Measurements from ENCODE around the gene CHPF. TPM values are rescaled to one million over a fixed set of nuclear protein-coding genes. Genes with fewer than 3 reads are reported as not detected.

Gene CHPF
- total RNA-seq, 1 experiment from 2014 or later: 126 TPM

DNA sequence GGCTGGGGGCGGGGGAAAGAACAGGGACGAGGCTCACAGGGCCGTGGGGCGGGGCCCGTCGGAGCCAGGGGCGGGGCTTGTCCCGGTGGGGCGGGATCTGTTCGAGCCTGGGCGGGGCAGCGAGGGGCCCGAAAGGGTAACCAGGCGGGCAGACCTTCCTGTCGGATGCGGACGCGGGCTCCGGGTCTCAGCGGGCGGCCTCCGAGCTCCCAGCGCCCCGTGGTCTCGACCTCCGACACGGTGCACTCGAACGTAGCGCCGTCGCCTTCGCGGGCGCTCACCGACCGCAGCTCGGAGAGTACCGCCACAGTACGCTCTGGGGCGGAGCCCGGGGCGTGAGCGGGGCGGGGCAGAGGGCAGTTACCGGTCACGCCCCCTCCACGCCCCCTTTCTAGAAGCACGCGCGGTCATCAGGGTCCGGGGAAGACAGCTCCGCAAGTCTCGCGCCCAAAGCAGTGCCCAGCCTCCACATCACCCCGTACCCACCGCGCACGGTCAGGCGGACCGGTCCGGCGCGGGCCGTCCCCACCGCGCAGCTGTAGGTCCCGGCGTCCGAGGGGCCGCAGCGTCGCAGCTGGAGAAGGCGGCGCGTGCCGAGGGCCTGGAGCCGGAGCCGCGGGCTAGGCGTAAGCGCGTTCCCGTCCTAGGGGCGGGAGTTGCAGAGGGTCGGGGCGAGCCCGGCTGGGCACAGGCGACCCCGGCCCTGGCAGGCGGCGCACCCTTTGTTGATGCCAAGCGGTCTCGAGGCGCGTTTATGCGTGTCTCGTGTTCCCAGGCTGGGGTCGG is 9.0 kb upstream of the CHPF start:
- DNase-seq (ENCODE audit: low read depth): peak; percentile 77

DNA sequence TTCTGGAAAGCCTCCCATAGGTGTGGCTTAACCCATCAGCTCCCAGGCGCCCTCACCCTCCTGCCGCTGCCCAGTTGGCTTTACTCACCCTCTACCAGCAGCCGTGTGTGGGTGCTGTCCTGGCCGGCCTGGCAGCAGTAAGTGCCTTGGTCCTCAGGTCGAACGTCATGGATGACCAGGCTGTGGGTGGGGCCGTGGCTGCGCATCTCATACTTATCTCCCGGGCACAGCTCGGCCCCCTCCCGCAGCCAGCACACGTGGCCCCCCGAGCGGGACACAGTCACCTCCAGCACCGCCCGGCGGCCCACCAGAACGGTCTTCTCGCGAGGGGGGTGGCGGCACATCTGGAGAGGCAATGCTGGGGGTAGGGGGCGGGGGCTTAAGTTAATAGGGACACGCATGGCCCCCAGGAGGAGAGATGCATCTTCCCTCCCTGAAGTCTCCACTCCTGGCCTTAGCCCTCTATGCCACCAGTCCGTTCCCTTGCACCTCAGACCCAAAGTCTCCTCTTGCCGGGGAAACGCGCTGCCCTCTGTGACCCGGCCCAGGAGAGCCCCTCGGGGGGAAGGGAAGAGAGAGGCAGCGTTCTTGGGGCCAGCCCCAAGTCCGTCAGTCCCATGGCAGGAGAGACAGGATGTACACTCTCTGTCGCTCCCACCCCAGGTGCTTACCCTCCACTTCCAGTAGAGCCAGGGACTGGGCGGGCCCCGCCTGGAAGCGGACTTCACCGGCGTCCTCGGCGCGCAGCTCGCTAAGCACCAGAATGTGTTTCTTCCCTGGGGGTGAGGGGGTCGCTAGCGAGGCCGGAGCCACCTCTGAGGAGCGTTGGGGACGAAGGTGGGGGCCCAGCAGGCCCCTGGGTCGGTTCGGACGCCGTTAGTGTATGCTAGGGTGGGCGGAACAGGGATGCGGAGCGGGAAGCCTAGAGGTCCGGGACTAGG is 8.1 kb upstream of the CHPF start:
- peak; percentile 51 for DNase-seq (ENCODE audit: low read depth)

DNA sequence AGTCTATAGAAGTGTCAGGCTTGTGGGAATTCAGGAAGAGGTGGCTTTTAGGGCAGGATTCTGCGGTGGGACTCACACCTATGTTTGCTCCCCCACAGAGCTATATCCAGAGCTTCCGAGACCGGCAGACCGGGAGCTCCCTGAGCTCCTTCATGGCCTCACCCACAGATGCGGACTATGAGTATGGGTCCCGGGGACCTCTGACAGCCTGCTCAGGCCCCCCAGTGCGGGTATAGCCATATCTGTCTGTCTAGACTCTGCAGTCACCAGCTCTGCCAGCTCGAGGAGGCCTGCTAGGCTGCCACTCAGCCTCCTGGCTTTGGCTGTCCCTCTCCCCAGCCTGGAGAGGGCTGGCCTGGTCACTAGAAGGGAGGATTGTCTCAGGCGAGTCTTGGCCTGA is 6.0 kb upstream of the CHPF start:
- no peak for DNase-seq (ENCODE audit: low read depth)

DNA sequence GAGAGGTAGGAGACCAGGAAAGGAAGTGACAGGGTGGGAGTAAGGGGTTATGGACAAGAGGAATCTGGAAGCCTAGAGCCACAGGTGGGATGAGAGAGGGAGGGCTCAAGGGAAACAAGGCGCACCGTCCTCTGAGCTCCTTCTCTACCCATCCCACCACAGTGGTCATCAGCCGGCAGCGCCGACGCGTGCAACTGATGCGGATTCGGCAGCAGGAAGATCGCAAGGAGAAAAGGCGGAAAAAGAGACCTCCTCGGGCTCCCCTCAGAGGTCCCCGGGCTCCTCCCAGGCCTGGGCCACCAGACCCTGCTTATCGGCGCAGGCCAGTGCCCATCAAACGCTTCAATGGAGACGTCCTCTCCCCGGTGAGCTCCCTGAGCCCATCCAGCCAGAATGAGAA is 5.4 kb upstream of the CHPF start:
- DNase-seq (ENCODE audit: low read depth): no peak

DNA sequence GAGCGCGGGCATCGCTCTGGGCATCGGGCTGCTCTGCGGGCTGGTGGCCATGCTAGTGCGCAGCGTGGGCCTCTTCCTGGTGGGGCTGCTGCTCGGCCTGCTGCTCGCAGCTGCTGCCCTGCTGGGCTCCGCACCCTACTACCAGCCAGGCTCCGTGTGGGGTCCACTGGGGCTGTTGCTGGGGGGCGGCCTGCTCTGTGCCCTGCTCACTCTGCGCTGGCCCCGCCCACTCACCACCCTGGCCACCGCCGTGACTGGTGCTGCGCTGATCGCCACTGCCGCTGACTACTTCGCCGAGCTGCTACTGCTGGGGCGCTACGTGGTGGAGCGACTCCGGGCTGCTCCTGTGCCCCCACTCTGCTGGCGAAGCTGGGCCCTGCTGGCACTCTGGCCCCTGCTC is 4.0 kb upstream of the CHPF start:
- no peak for DNase-seq (ENCODE audit: low read depth)

DNA sequence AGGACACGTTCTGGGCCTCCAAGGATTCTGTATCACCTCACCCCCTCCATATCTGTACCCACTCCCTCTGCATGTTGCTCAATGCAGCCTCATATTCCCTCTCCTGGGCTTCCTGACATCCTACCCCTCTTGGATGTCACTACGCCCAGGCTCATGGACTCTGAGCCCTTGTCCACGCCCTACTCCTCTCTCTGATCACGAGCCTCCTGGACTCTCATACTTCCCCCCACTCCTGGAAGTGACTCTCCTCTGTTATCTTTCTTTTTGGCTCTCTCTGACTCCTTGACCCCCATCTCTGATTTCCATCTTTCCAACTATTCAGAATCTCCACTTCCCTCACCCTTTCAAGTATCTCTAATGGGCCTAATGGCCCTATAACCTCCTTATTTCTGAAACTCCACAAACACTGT is 2.3 kb upstream of the CHPF start:
- DNase-seq (ENCODE audit: low read depth): no peak

DNA sequence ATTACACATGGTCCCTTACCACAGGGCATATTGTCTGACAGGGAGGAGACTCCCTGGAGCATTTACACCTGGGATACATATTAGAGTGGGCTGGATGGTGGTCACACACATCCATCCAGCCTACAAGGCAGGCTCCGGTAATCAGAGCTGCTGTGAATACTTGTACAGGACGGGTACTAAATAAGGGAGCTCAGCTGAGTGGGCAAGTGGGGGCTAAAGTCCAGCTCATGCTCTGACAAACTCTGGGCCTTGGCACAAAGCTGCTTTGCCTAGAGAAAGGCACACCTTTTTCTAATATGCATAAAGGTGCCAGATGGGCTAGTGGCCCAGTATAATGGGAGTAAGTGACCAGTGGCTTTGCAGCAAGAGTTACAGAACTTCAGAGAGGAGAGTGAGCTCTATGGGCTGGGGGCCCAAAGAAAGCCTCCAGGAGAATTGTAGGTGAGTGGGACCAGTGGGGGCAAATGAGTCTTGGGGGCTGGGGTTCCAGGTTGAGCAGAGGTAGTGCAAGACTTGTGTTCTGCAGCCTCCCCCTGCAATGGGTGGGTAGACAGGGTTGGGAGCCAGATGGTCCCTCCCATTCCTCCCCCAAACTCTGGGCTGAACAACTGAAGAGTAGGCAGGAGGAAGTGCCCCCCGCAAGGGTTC is 1.8 kb upstream of the CHPF start:
- DNase-seq (ENCODE audit: low read depth): no peak

DNA sequence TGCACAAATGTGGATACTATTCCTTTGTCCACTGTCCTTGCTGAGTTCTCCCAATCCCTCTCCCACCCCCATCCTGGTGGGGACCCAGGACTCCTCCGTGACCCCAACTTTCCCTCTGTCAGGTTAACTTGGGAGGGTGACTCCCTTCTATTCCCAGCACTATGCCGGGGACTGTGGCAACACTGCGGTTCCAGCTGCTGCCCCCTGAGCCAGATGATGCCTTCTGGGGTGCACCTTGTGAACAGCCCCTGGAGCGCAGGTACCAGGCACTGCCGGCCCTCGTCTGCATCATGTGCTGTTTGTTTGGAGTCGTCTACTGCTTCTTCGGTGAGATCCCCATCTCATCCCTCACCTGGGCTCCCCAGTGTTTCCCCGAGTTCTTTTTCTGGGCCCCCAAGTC is 958 bp upstream of the CHPF start:
- no peak for DNase-seq (ENCODE audit: low read depth)

DNA sequence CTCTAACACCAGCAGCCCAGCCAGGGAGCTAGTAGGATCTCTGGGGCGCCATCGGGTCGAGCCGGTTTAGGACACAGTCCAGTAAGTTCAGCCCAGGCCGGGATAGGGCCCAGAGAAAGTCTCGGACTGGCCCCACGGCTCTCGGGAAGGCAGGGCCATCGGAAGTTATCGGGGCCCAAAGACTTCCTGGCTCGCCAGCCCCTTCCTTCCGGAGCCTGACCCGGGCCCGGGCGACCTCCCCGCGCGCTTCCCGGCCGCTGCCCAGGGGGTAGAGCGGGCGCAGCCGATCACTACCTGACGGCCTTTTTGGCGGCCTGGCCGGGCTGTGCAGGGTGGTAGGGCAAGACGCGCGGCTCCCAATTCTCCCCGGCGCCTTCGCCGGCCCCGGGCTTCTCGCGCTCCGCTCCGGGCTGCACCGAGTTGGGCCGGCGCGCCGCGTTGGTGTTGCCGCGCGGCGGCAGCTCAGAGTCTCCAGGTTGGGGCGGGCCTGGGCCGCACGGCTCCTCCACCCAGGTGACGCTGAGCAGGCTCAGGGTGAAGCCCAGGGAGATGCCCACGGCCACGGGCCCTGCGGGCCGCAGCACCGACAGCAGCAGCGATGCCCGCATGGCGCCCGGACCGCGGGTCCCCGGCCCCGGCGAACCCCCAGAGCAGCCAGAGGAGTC is 546 bp downstream of the CHPF start:
- DNase-seq (ENCODE audit: low read depth): peak; percentile 43

DNA sequence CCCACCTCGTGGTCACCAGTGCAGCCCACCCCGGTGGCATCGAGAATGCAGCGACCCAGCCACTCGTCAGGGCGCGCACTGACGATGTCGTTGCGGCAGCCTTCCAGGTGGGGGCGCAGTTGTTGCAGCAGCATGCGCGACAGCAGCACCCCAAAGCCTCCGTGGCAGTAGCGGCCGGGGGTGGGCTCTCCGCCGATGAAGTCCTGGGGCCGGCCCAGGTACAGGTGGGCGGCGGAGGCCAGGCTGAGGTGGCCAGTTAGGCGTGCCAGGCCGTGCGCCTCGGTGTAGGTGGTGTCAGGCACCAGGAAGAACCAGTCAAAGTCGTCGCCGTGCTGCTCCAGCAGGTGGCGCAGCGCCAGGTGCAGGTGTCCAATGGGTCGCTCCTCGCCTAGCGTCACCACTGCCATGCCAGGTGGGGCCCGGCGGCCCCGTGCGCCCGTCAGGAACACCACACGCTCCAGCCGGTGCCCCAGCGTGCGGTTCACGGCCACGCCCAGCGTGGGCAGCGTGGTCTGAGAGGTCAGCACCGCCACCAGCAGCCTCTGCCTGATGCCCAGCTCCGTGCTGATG is 1.9 kb downstream of the CHPF start:
- peak; percentile 61 for DNase-seq (ENCODE audit: low read depth)

DNA sequence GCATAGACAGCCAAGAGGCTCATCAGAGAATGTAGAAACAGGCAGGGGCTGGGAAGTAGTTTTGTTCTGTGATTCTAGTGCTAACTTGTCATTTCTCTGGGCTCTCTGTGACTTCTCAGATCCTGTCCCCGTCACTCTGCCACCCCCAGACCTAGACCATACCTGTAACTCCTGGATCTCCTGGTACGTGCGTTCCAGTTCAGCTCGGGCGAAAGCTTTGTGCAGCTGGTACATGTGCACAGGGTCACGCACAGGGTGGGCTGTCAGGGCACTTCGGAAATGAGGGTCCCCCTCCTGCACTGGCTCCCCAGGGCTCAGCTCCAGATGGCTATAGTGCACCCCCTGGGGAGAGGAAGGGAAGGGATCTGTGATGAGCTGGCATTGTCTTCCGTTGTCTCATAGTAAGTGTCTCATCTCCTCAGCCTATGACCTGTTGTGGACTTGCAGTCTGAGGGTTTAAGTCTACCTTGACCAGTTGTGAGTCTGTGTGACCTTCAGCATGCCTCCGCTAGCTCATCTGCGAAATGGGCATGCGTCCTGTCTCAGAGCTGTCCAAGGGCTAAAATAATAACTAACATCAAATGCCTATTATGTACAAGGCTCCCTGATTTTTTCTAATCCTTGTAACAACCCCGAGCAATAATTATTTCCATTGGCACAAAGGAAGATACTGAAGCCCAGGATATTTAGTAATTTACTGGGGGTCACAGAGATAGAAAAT is 2.7 kb downstream of the CHPF start:
- DNase-seq (ENCODE audit: low read depth): no peak

DNA sequence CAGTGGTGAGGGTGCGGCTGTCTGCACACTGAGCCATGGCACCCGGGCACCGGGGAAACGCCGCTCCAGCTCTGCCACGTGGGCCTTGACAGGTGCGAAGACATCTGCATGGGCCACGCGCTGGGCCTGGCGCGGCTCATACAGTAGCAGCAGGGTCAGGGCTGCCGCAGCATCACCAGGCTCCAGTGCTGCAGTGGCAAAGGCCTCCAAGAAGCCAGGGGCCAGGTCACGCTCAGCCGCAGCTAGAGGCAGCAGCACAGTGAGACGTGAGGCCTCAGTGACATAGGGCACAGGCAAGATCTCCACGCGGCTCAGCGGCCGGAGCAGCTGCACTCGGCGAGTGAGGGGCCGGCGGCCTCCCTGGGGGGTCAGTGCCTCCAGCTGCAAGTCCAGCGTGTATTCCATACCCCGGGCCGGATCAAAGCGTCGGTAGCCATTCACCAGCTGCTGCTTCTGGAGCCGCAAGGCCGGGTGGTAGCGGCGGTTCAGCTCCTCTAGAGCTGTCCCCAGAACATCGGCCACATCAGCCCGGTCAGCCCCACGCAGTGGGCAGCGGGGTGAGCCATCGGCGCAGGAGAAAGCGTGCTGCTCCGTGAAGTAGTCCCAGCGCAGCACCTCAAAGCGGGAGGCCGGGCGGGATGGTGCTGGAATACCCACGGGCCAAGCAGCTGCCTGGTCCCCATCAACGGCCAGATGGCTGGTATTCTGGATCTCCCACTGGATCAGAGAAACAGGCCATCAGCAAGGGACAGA is 3.5 kb downstream of the CHPF start:
- DNase-seq (ENCODE audit: low read depth): no peak

DNA sequence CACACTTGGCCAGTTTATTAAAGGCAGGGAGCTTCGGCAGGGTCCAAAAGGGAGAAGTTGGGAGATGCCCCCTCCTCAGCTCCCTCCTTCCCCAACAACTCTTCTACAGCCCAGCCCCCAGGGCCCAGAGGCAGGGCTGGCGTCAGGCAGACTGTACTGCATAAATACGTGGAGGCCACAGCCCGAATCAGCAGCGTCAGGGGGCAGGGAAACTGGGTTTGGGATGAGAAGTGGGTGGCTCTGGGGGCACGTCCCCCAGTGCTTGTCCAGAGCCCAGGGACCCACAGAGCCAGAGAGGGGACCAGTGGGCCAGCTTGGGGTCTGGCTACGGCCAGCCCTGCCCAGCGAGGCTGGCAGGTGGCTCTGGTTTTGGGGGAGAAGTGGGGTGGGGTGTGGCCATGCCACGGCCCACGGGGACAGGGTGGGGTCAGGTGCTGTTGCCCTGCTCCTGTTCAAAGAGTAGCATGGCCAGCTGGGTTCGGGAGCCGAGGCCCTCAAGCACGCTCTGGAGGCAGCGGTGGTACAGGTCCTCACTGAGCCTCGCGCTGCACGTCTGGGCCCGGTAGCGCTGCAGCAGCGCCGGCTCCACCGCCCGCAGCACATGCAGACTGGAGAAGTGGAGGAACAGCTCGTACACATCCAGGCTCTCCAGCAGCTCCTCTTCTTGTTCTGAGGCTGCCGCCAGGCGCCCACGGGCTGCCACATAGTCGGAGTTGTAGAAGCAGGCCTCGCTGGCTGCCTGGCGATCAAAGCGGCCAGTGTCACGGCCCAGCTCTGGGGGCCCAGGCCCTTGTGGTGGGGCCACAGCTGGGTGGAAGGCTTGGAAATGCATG is 4.4 kb downstream of the CHPF start:
- DNase-seq (ENCODE audit: low read depth): no peak

DNA sequence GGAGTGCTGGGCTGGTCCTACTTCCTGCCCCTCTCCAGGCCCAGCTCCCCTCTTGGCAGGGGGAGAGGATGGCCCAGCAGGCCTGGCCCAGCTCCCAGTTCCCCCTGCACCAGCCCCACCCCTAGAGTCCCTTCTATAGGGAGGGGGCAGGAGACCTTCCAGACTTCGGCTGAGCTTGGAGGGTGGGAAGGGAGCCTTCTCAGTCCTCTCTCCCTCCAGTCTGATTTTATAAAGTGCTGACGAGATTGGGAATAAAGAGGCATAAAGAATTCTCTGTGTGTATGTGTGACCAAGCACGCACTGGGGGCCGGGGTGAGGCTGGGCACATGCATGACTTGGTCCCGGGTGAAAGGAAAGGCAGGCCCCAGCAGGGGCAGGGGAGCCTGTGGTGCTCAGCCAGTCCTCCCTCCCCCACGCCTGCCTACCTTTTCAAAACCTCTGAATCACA is 5.1 kb downstream of the CHPF start:
- DNase-seq (ENCODE audit: low read depth): no peak

DNA sequence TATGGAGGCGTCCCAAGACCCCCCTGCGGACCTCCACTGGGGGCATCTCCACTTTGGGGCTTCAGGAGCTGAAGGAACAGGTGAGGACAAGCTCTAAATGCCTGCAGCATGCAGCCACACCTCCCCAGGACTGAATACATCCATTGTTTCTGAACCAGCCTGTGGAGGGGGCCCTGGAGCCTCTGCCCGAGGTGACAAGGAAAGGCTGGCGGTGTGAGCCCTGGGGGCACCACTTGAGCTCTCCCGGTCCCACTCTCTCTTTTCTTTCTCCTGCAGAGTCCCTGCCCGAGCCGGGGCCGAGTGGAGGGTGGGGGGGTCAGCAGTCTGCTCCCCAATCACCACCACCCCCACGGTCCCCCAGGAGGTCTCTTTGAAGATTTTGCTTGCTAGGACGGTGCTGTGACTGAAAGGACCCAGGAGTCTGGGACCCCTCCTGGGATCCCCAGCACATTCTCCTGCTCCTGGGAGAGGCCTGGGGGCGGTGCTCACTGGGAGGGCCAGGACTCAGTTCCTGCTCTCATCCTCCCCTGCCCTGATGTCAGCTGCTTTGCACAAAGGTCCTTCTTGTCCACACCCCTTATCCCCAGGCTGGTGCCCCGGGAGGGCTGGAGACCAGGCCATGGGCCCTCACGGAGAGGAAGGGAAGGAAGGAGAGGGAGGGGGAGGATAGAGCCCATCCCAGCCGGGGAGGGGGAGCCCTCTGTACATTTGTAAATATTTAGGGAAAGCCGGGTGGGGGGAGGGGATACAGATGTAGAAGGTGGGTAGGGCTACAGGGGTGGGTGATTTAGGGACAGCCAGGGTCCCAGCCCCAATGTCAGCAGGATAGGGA is 5.7 kb downstream of the CHPF start:
- DNase-seq (ENCODE audit: low read depth): no peak

DNA sequence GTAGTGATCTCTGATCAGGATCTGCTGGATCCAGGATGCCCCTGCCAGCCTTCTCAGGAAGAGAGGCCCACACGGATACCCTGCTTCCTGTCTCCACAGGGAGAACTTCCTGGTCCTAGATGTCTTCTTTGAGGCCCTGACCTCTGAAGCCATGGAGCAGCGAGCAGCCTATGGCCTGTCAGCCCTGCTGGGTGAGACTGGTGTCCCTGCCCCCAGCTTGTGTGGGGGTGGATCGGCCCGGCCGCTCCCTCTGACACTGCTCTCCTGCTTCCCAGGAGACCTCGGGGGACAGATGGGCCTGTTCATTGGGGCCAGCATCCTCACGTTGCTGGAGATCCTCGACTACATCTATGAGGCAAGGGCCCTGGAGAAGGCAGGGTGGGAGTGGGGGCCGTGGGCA is 6.6 kb downstream of the CHPF start:
- DNase-seq (ENCODE audit: low read depth): no peak

DNA sequence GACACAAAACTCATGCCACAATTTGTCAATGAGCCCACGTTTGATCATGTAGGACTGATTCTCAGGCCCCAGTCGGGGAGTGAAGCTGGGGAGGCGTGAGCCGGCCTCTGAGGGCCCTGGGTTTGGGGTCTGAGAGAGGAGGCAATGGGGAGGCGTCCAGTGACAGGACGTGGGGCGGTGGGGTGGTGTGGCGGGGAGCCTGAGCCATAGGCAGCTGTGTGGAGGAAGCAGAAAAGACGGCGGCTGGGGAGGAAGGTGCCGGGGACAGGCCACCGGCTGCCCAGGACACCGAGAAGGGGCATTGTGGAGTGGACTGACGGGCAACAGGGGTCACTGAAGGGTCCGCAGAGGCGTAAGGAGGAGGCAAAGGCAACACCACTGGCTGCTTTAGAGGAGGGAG is 7.2 kb downstream of the CHPF start:
- no peak for DNase-seq (ENCODE audit: low read depth)

All from HT1080 (cell line).